GM18505 (cell line): ENCODE data around the gene PPWD1.
A peak's percentile ranks its signal among the peaks of the same experiment; 100 is the strongest.
"Not testable (repeated sequence)": the region's sequence is repeated elsewhere in the genome, so short reads cannot be mapped to it uniquely, and the experiment has no call there.

ENCODE experiments used
- ATAC-seq: cut with Tn5 transposase; IDR thresholded peaks from one replicate; pipeline ENCODE4 v1.9.1; 2021; ENCODE audit not compliant: unreplicated experiment
- POLR2A ChIP-seq: IDR thresholded peaks from 4 replicates; pipeline ENCODE4 v1.6.1; 2011; ENCODE audit warnings: borderline replicate concordance; ENCODE audit not compliant: insufficient read depth, insufficient read length; ENCODE audit errors: extremely low read depth

PPWD1 gene

GRCh38 chr5:65570598-65571226 lies 7.6 kb downstream of the PPWD1 start:
- ATAC-seq: no peak
- TF ChIP-seq POLR2A: no peak

GRCh38 chr5:65577141-65577540 lies 14.0 kb downstream of the PPWD1 start:
- no peak for TF ChIP-seq POLR2A

GRCh38 chr5:65588694-65589093 lies 25.6 kb downstream of the PPWD1 start:
- no peak for ATAC-seq
- no peak for TF ChIP-seq POLR2A

More at GRCh38 chr5:65577141-65577540, 14.0 kb downstream of the PPWD1 start:
- no peak for ATAC-seq

GRCh38 chr5:65601761-65602160 lies 38.7 kb downstream of the PPWD1 start:
- not testable (repeated sequence) for ATAC-seq

- no peak for TF ChIP-seq POLR2A
- no peak for ATAC-seq
Measured at GRCh38 chr5:65611524-65611923, 48.4 kb downstream of the PPWD1 start.

GRCh38 chr5:65612298-65612907 lies 49.3 kb downstream of the PPWD1 start:
- ATAC-seq: no peak
- no peak for TF ChIP-seq POLR2A

- ATAC-seq: no peak
Measured at GRCh38 chr5:65620021-65620420, 56.9 kb downstream of the PPWD1 start.

GRCh38 chr5:65621961-65622360 lies 58.9 kb downstream of the PPWD1 start:
- ATAC-seq: not testable (repeated sequence)

More at GRCh38 chr5:65620021-65620420, 56.9 kb downstream of the PPWD1 start:
- TF ChIP-seq POLR2A: no peak

GRCh38 chr5:65623482-65623881 lies 60.4 kb downstream of the PPWD1 start:
- no peak for TF ChIP-seq POLR2A
- ATAC-seq: no peak

- TF ChIP-seq POLR2A: peak; percentile 79
- ATAC-seq: peak; percentile 96
Measured at GRCh38 chr5:65624025-65624570, 61.0 kb downstream of the PPWD1 start, which contains the start of gene TRIM23. TSS of gene TRIM23 (minus strand) at chr5:65624333. CDS start at chr5:65624274, 59 bp downstream.

GRCh38 chr5:65624571-65625555 lies 61.8 kb downstream of the PPWD1 start, which contains the start of the genes SHLD3 and TRAPPC13:
TSS of gene SHLD3 (plus strand) at chr5:65625027. CDS start at chr5:65629588, 4,561 bp downstream.
TSS of gene TRAPPC13 (plus strand) at chr5:65625027. CDS start at chr5:65625061, 34 bp downstream.
- peak; percentile 69 for ATAC-seq
- peak; percentile 74 for TF ChIP-seq POLR2A

GRCh38 chr5:65625743-65626142 lies 62.6 kb downstream of the PPWD1 start:
- TF ChIP-seq POLR2A: no peak
- ATAC-seq: no peak

GRCh38 chr5:65630981-65631380 lies 67.9 kb downstream of the PPWD1 start:
- TF ChIP-seq POLR2A: no peak
- no peak for ATAC-seq
